HUES48 (cell line): ENCODE data around the gene DOK1.

ENCODE experiments used
- H3K27ac ChIP-seq: one replicate; pipeline ENCODE4 v1.7.0; 2013; ENCODE audit warnings: low read depth, low read length, inconsistent platforms
- H3K27me3 ChIP-seq: 2 replicates; pipeline ENCODE4 v1.6.1; 2013; ENCODE audit warnings: mild to moderate bottlenecking, low read length; ENCODE audit not compliant: control insufficient read depth, insufficient read depth
- H3K36me3 ChIP-seq: 2 replicates; pipeline ENCODE4 v1.6.1; 2013; ENCODE audit warnings: low read length; ENCODE audit not compliant: control insufficient read depth, insufficient read depth
- H3K4me1 ChIP-seq: 2 replicates; pipeline ENCODE4 v1.6.1; 2013; ENCODE audit warnings: mild to moderate bottlenecking, low read length; ENCODE audit not compliant: control insufficient read depth, insufficient read depth
- H3K4me3 ChIP-seq: 2 replicates; pipeline ENCODE4 v1.5.1; 2013; ENCODE audit warnings: mild to moderate bottlenecking, low read depth, low read length
- H3K9ac ChIP-seq: 2 replicates; pipeline ENCODE4 v1.6.1; 2013; ENCODE audit warnings: mild to moderate bottlenecking, low read depth, low read length, moderate library complexity
- H3K9me3 ChIP-seq: 2 replicates; pipeline ENCODE4 v1.6.1; 2013; ENCODE audit warnings: low read length; ENCODE audit not compliant: control insufficient read depth, insufficient read depth

Gene DOK1

GRCh38 chr2:74585406-74586185 lies 31.1 kb downstream of the DOK1 start:
- Histone ChIP-seq H3K27me3 (no peaks in the 10 kb centered on the region; the same call in 1 of the 2 replicates), H3K27ac (no peak overlapping the region), H3K4me1 (peaks cover 10% of the 10 kb centered on the region), H3K36me3 (no peaks in the 10 kb centered on the region), H3K4me3 (no peak overlapping the region), H3K9ac (no peak overlapping the region), H3K9me3 (no peaks in the 10 kb centered on the region)

DNA sequence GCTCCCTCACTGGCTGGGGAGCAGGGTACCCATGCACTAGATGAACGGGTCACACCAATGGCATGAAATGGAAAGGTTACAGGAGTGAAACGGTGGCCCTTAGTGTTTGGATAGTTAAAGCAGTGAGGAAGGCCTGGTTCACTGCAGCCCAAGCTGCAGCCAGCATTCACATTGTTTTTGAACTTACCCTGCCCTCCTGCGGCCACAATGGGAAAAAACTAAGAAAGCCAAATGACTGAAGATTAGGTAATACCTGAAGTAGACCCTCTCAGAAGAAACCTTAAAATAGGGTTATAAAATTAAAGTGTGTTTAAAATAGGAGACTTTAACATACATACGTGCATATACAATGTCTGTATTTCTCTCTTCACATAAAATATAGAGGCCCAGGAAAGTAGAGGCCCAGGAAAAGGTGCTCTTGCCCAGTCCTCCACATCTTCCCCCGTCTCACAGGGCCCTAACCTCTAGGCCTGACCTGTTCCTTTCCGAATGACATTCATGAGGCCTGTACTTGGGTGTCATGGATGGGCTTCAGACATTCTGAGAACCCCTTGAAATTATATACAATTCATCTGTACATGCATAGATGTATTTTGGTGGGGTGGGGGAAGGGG lies 33.3 kb downstream of the DOK1 start:
- Histone ChIP-seq H3K9me3 (no peaks in the 10 kb centered on the region), H3K4me3 (no peak overlapping the region), H3K9ac (no peak overlapping the region), H3K27ac (no peak overlapping the region), H3K27me3 (no peaks in the 10 kb centered on the region), H3K4me1 (peaks cover 10% of the 10 kb centered on the region), H3K36me3 (no peaks in the 10 kb centered on the region)

- H3K27ac ChIP-seq = no peak overlapping the region
- H3K27me3 ChIP-seq = no peaks in the 10 kb centered on the region
- no peak overlapping the region for H3K9ac ChIP-seq
- peaks cover 10% of the 10 kb centered on the region for H3K4me1 ChIP-seq
- H3K36me3 ChIP-seq = no peaks in the 10 kb centered on the region
- H3K9me3 ChIP-seq = no peaks in the 10 kb centered on the region
- no peak overlapping the region for H3K4me3 ChIP-seq
Observed at GRCh38 chr2:74588664-74589063, 34.1 kb downstream of the DOK1 start.

DNA sequence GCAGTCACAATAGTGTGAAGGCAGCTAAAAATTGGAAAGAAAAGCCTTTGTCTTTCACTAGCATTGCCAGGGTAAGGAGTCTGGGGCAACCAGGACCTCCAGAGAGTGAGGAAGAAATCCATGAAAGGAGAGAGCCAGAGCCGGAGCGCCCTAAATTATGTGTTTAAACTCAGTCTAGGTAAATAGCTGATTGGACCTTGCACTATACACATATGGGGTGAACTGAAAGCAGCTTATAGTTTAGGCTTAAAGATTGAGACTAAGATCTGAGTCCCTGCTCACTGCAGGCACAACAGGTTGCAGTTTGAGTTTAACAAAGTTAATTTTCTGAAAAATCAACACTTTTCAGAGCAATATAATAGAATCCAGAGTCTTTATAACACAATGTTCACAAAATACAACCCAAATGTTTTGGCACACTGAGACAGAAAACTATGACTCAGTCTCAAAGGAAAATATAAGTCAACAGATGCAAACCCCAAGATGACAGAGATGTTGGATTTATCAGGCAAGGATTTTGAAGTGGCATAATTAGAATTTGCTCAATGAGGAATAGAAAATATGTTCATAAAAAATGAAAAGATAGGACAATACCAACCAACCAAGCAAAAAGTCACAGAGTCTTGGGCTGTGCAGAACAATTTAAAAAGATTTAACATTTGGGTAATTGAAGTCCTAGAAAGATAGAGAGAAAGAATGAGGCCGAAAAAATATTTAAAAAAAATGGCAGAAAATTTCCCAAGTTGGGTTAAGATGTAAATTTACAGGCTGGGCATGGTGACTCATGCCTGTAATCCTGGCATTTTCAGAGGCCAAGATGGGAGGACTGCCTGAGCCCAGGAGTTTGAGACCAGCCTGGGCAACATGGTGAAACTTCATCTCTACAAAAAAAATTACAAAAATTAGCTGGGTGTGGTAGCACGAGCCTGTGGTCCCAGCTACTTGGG lies 39.6 kb downstream of the DOK1 start:
- no peaks in the 10 kb centered on the region for H3K9me3 ChIP-seq
- H3K4me3 ChIP-seq = no peak overlapping the region
- H3K36me3 ChIP-seq = no peaks in the 10 kb centered on the region
- H3K9ac ChIP-seq = no peak overlapping the region
- no peaks in the 10 kb centered on the region for H3K27me3 ChIP-seq
- H3K4me1 ChIP-seq = no peaks in the 10 kb centered on the region
- no peak overlapping the region for H3K27ac ChIP-seq

DNA sequence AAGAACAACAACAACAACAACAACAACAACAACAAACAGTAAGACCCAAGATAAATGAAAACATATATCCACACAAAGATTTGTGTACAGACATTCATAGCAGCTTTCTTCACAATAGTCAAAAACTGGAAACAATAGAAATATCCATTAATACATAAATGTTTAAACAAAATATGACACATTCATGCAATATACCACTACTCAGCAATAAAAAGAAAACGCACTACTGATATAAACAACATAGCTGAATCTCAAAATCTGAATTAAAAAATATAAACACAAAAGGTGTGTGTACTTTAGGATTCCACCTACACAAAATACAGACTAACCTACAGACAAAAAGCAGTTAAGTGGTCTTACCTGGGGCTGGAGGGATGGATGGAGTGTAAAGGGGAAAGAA lies 42.1 kb downstream of the DOK1 start:
- H3K27ac ChIP-seq = no peak overlapping the region
- no peak overlapping the region for H3K4me3 ChIP-seq
- H3K36me3 ChIP-seq = no peaks in the 10 kb centered on the region
- no peaks in the 10 kb centered on the region for H3K9me3 ChIP-seq
- no peaks in the 10 kb centered on the region for H3K27me3 ChIP-seq
- H3K4me1 ChIP-seq = no peaks in the 10 kb centered on the region
- H3K9ac ChIP-seq = no peak overlapping the region

DNA sequence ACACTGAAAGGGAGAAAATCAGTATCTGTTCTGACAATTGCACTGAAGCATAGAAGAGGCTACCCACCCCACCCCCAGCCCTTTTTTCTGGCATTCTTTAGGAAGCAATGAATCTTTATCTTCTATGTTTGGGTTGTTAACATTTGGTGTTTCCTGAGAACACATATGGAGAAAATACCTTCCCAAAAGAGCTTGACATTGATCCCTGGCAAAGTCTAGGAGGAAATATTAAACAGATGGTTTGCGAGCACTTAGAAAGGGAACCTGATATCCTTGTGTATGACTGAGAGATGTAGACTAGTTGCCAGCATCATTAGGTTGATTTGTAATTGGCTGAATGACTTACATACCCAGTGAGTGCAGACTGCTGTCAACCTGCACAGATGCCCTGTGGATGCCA lies 42.9 kb downstream of the DOK1 start:
- H3K27me3 ChIP-seq = no peaks in the 10 kb centered on the region
- H3K4me3 ChIP-seq = no peak overlapping the region
- H3K27ac ChIP-seq = no peak overlapping the region
- no peaks in the 10 kb centered on the region for H3K9me3 ChIP-seq
- H3K4me1 ChIP-seq = no peaks in the 10 kb centered on the region
- no peak overlapping the region for H3K9ac ChIP-seq
- no peaks in the 10 kb centered on the region for H3K36me3 ChIP-seq

DNA sequence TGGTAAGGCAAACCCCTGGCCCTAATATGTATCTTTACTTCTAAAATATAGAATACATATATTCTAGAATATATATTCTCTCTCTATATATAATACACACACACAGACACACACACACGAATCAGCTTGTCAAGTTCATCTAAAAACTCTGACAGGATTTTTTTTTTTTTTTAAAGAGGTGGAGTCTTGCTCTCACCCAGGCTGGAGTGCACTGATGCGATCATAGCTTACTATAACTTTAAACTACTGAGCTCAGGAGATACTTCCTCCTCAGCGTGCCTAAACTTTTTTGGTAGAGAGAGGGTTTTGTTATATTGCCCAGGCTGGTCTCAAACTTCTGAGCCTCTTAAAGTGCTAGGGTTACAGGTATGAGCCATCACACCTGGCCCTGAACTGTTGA lies 45.2 kb downstream of the DOK1 start:
- no peak overlapping the region for H3K4me3 ChIP-seq
- H3K27ac ChIP-seq = no peak overlapping the region
- no peak overlapping the region for H3K9ac ChIP-seq
- no peaks in the 10 kb centered on the region for H3K9me3 ChIP-seq
- no peaks in the 10 kb centered on the region for H3K4me1 ChIP-seq
- H3K27me3 ChIP-seq = no peaks in the 10 kb centered on the region
- no peaks in the 10 kb centered on the region for H3K36me3 ChIP-seq

- Histone ChIP-seq H3K4me3 (no peak overlapping the region), H3K27ac (no peak overlapping the region), H3K36me3 (no peaks in the 10 kb centered on the region), H3K9me3 (no peaks in the 10 kb centered on the region), H3K27me3 (no peaks in the 10 kb centered on the region), H3K9ac (no peak overlapping the region), H3K4me1 (no peaks in the 10 kb centered on the region)
Observed at GRCh38 chr2:74602586-74603281, 48.2 kb downstream of the DOK1 start.

GRCh38 chr2:74603282-74604000 lies 48.9 kb downstream of the DOK1 start:
- no peak overlapping the region for H3K27ac ChIP-seq
- H3K4me1 ChIP-seq = no peaks in the 10 kb centered on the region

GRCh38 chr2:74606927-74607326 lies 52.4 kb downstream of the DOK1 start:
- Histone ChIP-seq H3K4me1 (no peaks in the 10 kb centered on the region), H3K36me3 (no peaks in the 10 kb centered on the region), H3K27ac (no peak overlapping the region), H3K4me3 (no peak overlapping the region), H3K27me3 (no peaks in the 10 kb centered on the region), H3K9me3 (peaks cover 5% of the 10 kb centered on the region; the same call in 1 of the 2 replicates), H3K9ac (no peak overlapping the region)

More at GRCh38 chr2:74603282-74604000, 48.9 kb downstream of the DOK1 start:
- no peaks in the 10 kb centered on the region for H3K36me3 ChIP-seq
- no peaks in the 10 kb centered on the region for H3K9me3 ChIP-seq
- no peak overlapping the region for H3K9ac ChIP-seq
- H3K27me3 ChIP-seq = no peaks in the 10 kb centered on the region
- no peak overlapping the region for H3K4me3 ChIP-seq
